BJ (cell line): Measurements from ENCODE around the gene MLLT1. TPM values are rescaled to one million over a fixed set of nuclear protein-coding genes. Genes with fewer than 3 reads are reported as not detected.

Experiments
- CTCF ChIA-PET: fragments of 350-600 bp; formaldehyde crosslinking; extraction: SDS; loops from one replicate; lab custom pipeline; 2021; ENCODE audit warnings: antibody characterized with exemption, inconsistent platforms; lab: Yijun Ruan, JAX
- POLR2A ChIA-PET: fragments of 300-600 bp; sonication (Branson Sonifier 250); formaldehyde crosslinking; extraction: SDS; loops from one replicate; lab custom pipeline; 2021; ENCODE audit warnings: antibody characterized with exemption; lab: Charles Lee
- DNase-seq: peaks from one replicate; pipeline ENCODE4 v3.0.0-alpha.2; 2011; ENCODE audit warnings: low read depth
- H3K27me3 ChIP-seq: 2 replicates; pipeline ENCODE4 v1.6.0; 2011; ENCODE audit warnings: low read length; ENCODE audit not compliant: control insufficient read depth, insufficient read depth
- H3K36me3 ChIP-seq: 2 replicates; pipeline ENCODE4 v1.5.1; 2011; ENCODE audit warnings: low read length; ENCODE audit not compliant: control insufficient read depth, insufficient read depth
- H3K4me3 ChIP-seq: 2 replicates; pipeline ENCODE4 v1.5.1; 2011; ENCODE audit warnings: low read depth, mild to moderate bottlenecking, control low read depth, low read length
- CTCF ChIP-seq: IDR thresholded peaks from 2 replicates; pipeline ENCODE4 v1.5.1; 2011; ENCODE audit warnings: low read depth, mild to moderate bottlenecking, control low read depth, inconsistent platforms, low read length, moderate library complexity; ENCODE audit not compliant: insufficient read depth
- polyA plus RNA-seq: library from polyadenylated mRNA; depleted of rRNA; stranded (reverse); fragments of >200 nt; gene quantifications from 2 replicates; pipeline ENCODE4 v1.2.3, GENCODE V29; 2011

Gene MLLT1
- polyA plus RNA-seq, 1 experiment, result 28.1 TPM

- no peak for TF ChIP-seq CTCF
- DNase-seq, result no peak
- CTCF ChIA-PET, result interaction anchor here (1.0 to 1.4 kb wide), 2 partner anchors 124 to 181 kb away, joined by 3 read pairs; no protein-coding TSS in a partner anchor
- POLR2A ChIA-PET, result no interaction called here
- peaks cover 3% of the 10 kb centered on the region; the same call in 1 of the 2 replicates for H3K27me3 ChIP-seq
- H3K36me3 ChIP-seq, result no peaks in the 10 kb centered on the region
- H3K4me3 ChIP-seq, result no peak overlapping the region
Observed at GRCh38 chr19:6173190-6173589, 106.6 kb downstream of the MLLT1 start.

GRCh38 chr19:6172074-6172863, 107.5 kb downstream of the MLLT1 start:
- no peak for TF ChIP-seq CTCF
- CTCF ChIA-PET, result no interaction called here
- POLR2A ChIA-PET, result no interaction called here
- DNase-seq, result no peak
- peaks cover 3% of the 10 kb centered on the region; the same call in 1 of the 2 replicates for H3K27me3 ChIP-seq
- H3K36me3 ChIP-seq, result no peaks in the 10 kb centered on the region
- H3K4me3 ChIP-seq, result no peak overlapping the region

GRCh38 chr19:6167115-6167514, 112.7 kb downstream of the MLLT1 start:
- Histone ChIP-seq H3K4me3 (no peak overlapping the region), H3K36me3 (no peaks in the 10 kb centered on the region), H3K27me3 (no peaks in the 10 kb centered on the region)
- POLR2A ChIA-PET, result no interaction called here
- TF ChIP-seq CTCF, result no peak
- DNase-seq, result no peak
- CTCF ChIA-PET, result interaction anchor here (1.0 to 1.8 kb wide), 3 partner anchors 52 to 187 kb away, joined by 3 to 7 read pairs (median 3); no protein-coding TSS in a partner anchor

- DNase-seq, result no peak
- Histone ChIP-seq H3K27me3 (no peaks in the 10 kb centered on the region), H3K36me3 (no peaks in the 10 kb centered on the region), H3K4me3 (no peak overlapping the region)
- TF ChIP-seq CTCF, result no peak
- ChIA-PET POLR2A (no interaction called here), CTCF (interaction anchor here (0.6 to 1.5 kb wide), 6 partner anchors 14 to 238 kb away, joined by 3 to 5 read pairs (median 4); no protein-coding TSS in a partner anchor)
Observed at GRCh38 chr19:6164906-6165531, 114.8 kb downstream of the MLLT1 start.

GRCh38 chr19:6161271-6161850, 118.4 kb downstream of the MLLT1 start:
- TF ChIP-seq CTCF, result no peak
- Histone ChIP-seq H3K36me3 (no peaks in the 10 kb centered on the region), H3K4me3 (no peak overlapping the region), H3K27me3 (no peaks in the 10 kb centered on the region)
- POLR2A ChIA-PET, result no interaction called here
- DNase-seq, result no peak
- CTCF ChIA-PET, result no interaction called here
